IMR-90 (cell line): ENCODE measurements around the gene UBFD1. TPM values are rescaled to one million over a fixed set of nuclear protein-coding genes. Genes with fewer than 3 reads are reported as not detected.

Source experiments
- ATAC-seq: fragments of 200-7000 bp; cut with Tn5 transposase; 2 replicates; pipeline ENCODE4 v1.9.1; 2020; ENCODE audit warnings: low read depth, mild to moderate bottlenecking, moderate library complexity
- BruUV-seq: library from RNA; stranded (reverse); fragments of 400-500 nt; replicated peaks from 2 replicates; lab custom pipeline; 2021; lab: Mats Ljungman, UMichigan
- CTCF ChIA-PET: fragments of 300-600 bp; formaldehyde crosslinking; extraction: SDS; loops from one replicate; lab custom pipeline; 2021; ENCODE audit warnings: antibody characterized with exemption; lab: Yijun Ruan, JAX
- POLR2A ChIA-PET: fragments of 300-600 bp; sonication (Branson Sonifier 250); formaldehyde crosslinking; loops from one replicate; lab custom pipeline; 2022; ENCODE audit warnings: antibody characterized with exemption; ENCODE audit not compliant: unreplicated experiment; lab: Charles Lee
- DNase-seq: peaks from one replicate; pipeline ENCODE4 v3.0.0; 2013
- H2AFZ ChIP-seq: replicated peaks from 2 replicates; pipeline ENCODE3; 2013; ENCODE audit warnings: low read length, mild to moderate bottlenecking; ENCODE audit not compliant: poor library complexity
- H2AK5ac ChIP-seq: 2 replicates; pipeline ENCODE4 v1.6.1; 2013; ENCODE audit warnings: low read depth, low read length, inconsistent platforms
- H2AK9ac ChIP-seq: replicated peaks from 2 replicates; pipeline ENCODE3; 2013; ENCODE audit warnings: mild to moderate bottlenecking, low read depth, low read length, moderate library complexity; ENCODE audit not compliant: poor library complexity
- H2BK120ac ChIP-seq: 2 replicates; pipeline ENCODE4 v1.6.1; 2013; ENCODE audit warnings: low read depth, low read length, inconsistent platforms
- H2BK15ac ChIP-seq: 3 replicates; pipeline ENCODE4 v1.6.1; 2013; ENCODE audit warnings: low read depth, low read length, inconsistent platforms
- H2BK20ac ChIP-seq: 2 replicates; pipeline ENCODE4 v1.6.1; 2013; ENCODE audit warnings: low read depth, mild to moderate bottlenecking, inconsistent platforms, low read length, moderate library complexity
- H2BK5ac ChIP-seq: 2 replicates; pipeline ENCODE4 v1.6.1; 2013; ENCODE audit warnings: mild to moderate bottlenecking, low read depth, low read length, inconsistent platforms; ENCODE audit not compliant: poor library complexity, severe bottlenecking
- H3K14ac ChIP-seq: replicated peaks from 2 replicates; pipeline ENCODE4 v1.6.1; 2013; ENCODE audit warnings: low read depth, low read length, inconsistent platforms
- H3K18ac ChIP-seq: 2 replicates; pipeline ENCODE4 v1.6.1; 2013; ENCODE audit warnings: low read depth, low read length, control low read depth
- H3K23ac ChIP-seq: 2 replicates; pipeline ENCODE4 v1.6.1; 2013; ENCODE audit warnings: low read depth, low read length, inconsistent platforms
- H3K27ac ChIP-seq: 2 replicates; pipeline ENCODE4 v1.5.1; 2013; ENCODE audit warnings: mild to moderate bottlenecking, control low read depth, low read length; ENCODE audit not compliant: insufficient read depth
- H3K27me3 ChIP-seq: 2 replicates; pipeline ENCODE4 v1.6.1; 2013; ENCODE audit warnings: low read length; ENCODE audit not compliant: control insufficient read depth, insufficient read depth
- H3K36me3 ChIP-seq: 2 replicates; pipeline ENCODE4 v1.6.1; 2013; ENCODE audit warnings: low read length, mixed read lengths; ENCODE audit not compliant: control insufficient read depth, insufficient read depth
- H3K4ac ChIP-seq: 2 replicates; pipeline ENCODE4 v1.6.1; 2013; ENCODE audit warnings: low read depth, low read length, inconsistent platforms
- H3K4me1 ChIP-seq: 2 replicates; pipeline ENCODE4 v1.6.1; 2013; ENCODE audit warnings: low read length, mixed read lengths; ENCODE audit not compliant: control insufficient read depth, insufficient read depth
- H3K4me2 ChIP-seq: 2 replicates; pipeline ENCODE4 v1.6.1; 2013; ENCODE audit warnings: low read depth, mild to moderate bottlenecking, control low read depth, low read length, moderate library complexity
- H3K4me3 ChIP-seq: 2 replicates; pipeline ENCODE4 v1.5.1; 2013; ENCODE audit warnings: low read depth, mild to moderate bottlenecking, control low read depth, low read length, moderate library complexity; ENCODE audit not compliant: insufficient read depth
- H3K56ac ChIP-seq: 2 replicates; pipeline ENCODE4 v1.6.1; 2013; ENCODE audit warnings: low read length, inconsistent platforms; ENCODE audit not compliant: insufficient read depth; ENCODE audit errors: extremely low read depth
- H3K79me1 ChIP-seq, 2 experiments: 2 replicates each; pipeline ENCODE4 v1.6.1; 2013; ENCODE audit warnings: low read length in 2 of 2, inconsistent platforms in 1 of 2, low read depth in 1 of 2
- H3K9ac ChIP-seq: 2 replicates; pipeline ENCODE4 v1.6.1; 2013; ENCODE audit warnings: low read depth, low read length, control low read depth
- H3K9me1 ChIP-seq: 2 replicates; pipeline ENCODE4 v1.6.1; 2013; ENCODE audit warnings: low read length, inconsistent platforms; ENCODE audit not compliant: insufficient read depth
- H3K9me3 ChIP-seq: 2 replicates; pipeline ENCODE4 v1.6.1; 2013; ENCODE audit warnings: low read length; ENCODE audit not compliant: control insufficient read depth, insufficient read depth
- H4K20me1 ChIP-seq: 2 replicates; pipeline ENCODE4 v1.6.1; 2013; ENCODE audit warnings: low read length, inconsistent platforms; ENCODE audit not compliant: insufficient read depth
- H4K5ac ChIP-seq: 2 replicates; pipeline ENCODE4 v1.6.1; 2013; ENCODE audit warnings: mild to moderate bottlenecking, low read depth, low read length, control low read depth
- H4K8ac ChIP-seq, 2 experiments: 2 replicates each; pipeline ENCODE4 v1.6.1; 2013; ENCODE audit warnings: low read depth in 2 of 2, low read length in 2 of 2, control low read depth in 1 of 2, inconsistent platforms in 1 of 2
- H4K91ac ChIP-seq: 2 replicates; pipeline ENCODE4 v1.6.1; 2013; ENCODE audit warnings: low read depth, low read length, inconsistent platforms; ENCODE audit not compliant: insufficient read depth
- BHLHE40 ChIP-seq: fragments of 150-350 bp; IDR thresholded peaks from 2 replicates; pipeline ENCODE4 v1.6.1; 2016; ENCODE audit warnings: mild to moderate bottlenecking, low read depth, low read length
- CEBPB ChIP-seq: IDR thresholded peaks from 2 replicates; pipeline ENCODE4 v1.6.1; 2012; ENCODE audit warnings: low read depth, low read length, improper control_type of control experiment
- CHD1 ChIP-seq: IDR thresholded peaks from 2 replicates; pipeline ENCODE4 v1.6.1; 2012; ENCODE audit warnings: low read depth, low read length, improper control_type of control experiment
- CTCF ChIP-seq: conservative IDR thresholded peaks from 2 replicates; pipeline ENCODE4 v1.5.1; 2012; ENCODE audit warnings: mild to moderate bottlenecking, low read depth, low read length, improper control_type of control experiment
- ELK1 ChIP-seq: fragments of 150-350 bp; IDR thresholded peaks from 2 replicates; pipeline ENCODE4 v1.6.1; 2016; ENCODE audit warnings: low read depth, mild to moderate bottlenecking, low read length, moderate library complexity, borderline replicate concordance
- FOS ChIP-seq: fragments of 150-350 bp; IDR thresholded peaks from 2 replicates; pipeline ENCODE4 v1.6.1; 2016; ENCODE audit warnings: low read depth, low read length
- MAFK ChIP-seq: IDR thresholded peaks from 2 replicates; pipeline ENCODE4 v1.6.1; 2012; ENCODE audit warnings: low read depth, low read length, improper control_type of control experiment
- MAZ ChIP-seq: IDR thresholded peaks from 2 replicates; pipeline ENCODE4 v1.6.1; 2012; ENCODE audit warnings: low read depth, mild to moderate bottlenecking, low read length, improper control_type of control experiment, moderate library complexity, borderline replicate concordance
- MXI1 ChIP-seq: IDR thresholded peaks from 2 replicates; pipeline ENCODE4 v1.6.1; 2012; ENCODE audit warnings: low read depth, mild to moderate bottlenecking, low read length, moderate library complexity, borderline replicate concordance
- NFE2L2 ChIP-seq: fragments of 150-350 bp; IDR thresholded peaks from 2 replicates; pipeline ENCODE4 v1.6.1; 2016; ENCODE audit warnings: low read depth, mild to moderate bottlenecking, low read length
- POLR2A ChIP-seq: IDR thresholded peaks from 2 replicates; pipeline ENCODE4 v1.6.1; 2012; ENCODE audit warnings: mild to moderate bottlenecking, low read depth, low read length
- RAD21 ChIP-seq: IDR thresholded peaks from 2 replicates; pipeline ENCODE4 v1.6.1; 2012; ENCODE audit warnings: low read length, improper control_type of control experiment
- RCOR1 ChIP-seq: IDR thresholded peaks from 2 replicates; pipeline ENCODE4 v1.6.1; 2012; ENCODE audit warnings: mild to moderate bottlenecking, low read length, improper control_type of control experiment; ENCODE audit not compliant: insufficient replicate concordance
- RFX5 ChIP-seq: IDR thresholded peaks from 2 replicates; pipeline ENCODE4 v1.8.0; 2012; ENCODE audit warnings: low read depth, mild to moderate bottlenecking, low read length, moderate library complexity
- USF2 ChIP-seq: fragments of 150-350 bp; IDR thresholded peaks from 2 replicates; pipeline ENCODE4 v1.6.1; 2017; ENCODE audit warnings: mild to moderate bottlenecking, antibody characterized with exemption, low read length, low read depth
- WGBS, 2 experiments: methylation state at CpG; one replicate each; pipeline versions ENCODE4 v1.1.5 to v1.1.7; 2013; ENCODE audit warnings: missing lambda C conversion rate in 2 of 2; ENCODE audit not compliant: insufficient read length in 1 of 2; ENCODE audit errors: extremely low coverage in 2 of 2; 5-methylcytosine and 5-hydroxymethylcytosine counted together
- dilution Hi-C: fragments of 300-500 bp; cut with HindIII; formaldehyde crosslinking; loops from one replicate; pipeline ENCODE4 v1.14.3; 2018; ENCODE audit warnings: low sequenced_read_pairs; ENCODE audit not compliant: unreplicated experiment
- in situ Hi-C: fragments of 300-500 bp; cut with MboI; formaldehyde crosslinking; loops from 3 replicates; pipeline ENCODE4 v1.14.3; 2019; ENCODE audit warnings: low sequenced_read_pairs, inconsistent platforms, mixed read lengths
- intact Hi-C: fragments of 100-400 bp; cut with micrococcal nuclease; formaldehyde crosslinking; loops from 2 replicates; pipeline ENCODE4 v1.10.0; 2022
- polyA plus RNA-seq, 3 experiments: library from polyadenylated mRNA; depleted of rRNA; stranded (reverse); fragments of >200 nt; gene quantifications; 2 replicates each; pipeline ENCODE4 v1.2.3, GENCODE V29; 2012; ENCODE audit warnings: low replicate concordance in 1 of 3
- total RNA-seq: library from RNA; depleted of rRNA; stranded (reverse); fragments of >200 nt; gene quantifications from 2 replicates; pipeline ENCODE4 v1.2.3, GENCODE V29; 2012

UBFD1 gene
- total and polyA plus RNA-seq, 2 of the 4 experiments (the other 2 are of a cell fraction) = 39.3 to 55.0 TPM

GRCh38 chr16:23577493-23577892 lies 20.0 kb downstream of the UBFD1 start:
- H3K4ac ChIP-seq = no peak overlapping the region
- dilution Hi-C loops (no loop called here), intact Hi-C loops (no loop called here), in situ Hi-C loops (no loop called here)
- H4K20me1 ChIP-seq = peaks cover 7% of the 10 kb centered on the region
- H3K4me3 ChIP-seq = no peak overlapping the region
- H3K14ac ChIP-seq = no peak overlapping the region
- no peak overlapping the region for H4K8ac ChIP-seq
- no peak overlapping the region for H2BK120ac ChIP-seq
- 0 out of 2 replicates have a peak, but pooled peaks cover 3% of the 10 kb centered on the region for H3K9me1 ChIP-seq
- no peaks in the 10 kb centered on the region for H3K4me1 ChIP-seq
- no peak overlapping the region for H2AK5ac ChIP-seq
- WGBS, 2 experiments = no CpG with 5 or more reads among the region's 2 CpGs
- no TSS peak for BruUV-seq
- ChIA-PET CTCF (no interaction called here), POLR2A (no interaction called here)
- H2AK9ac ChIP-seq = peak overlapping the region; percentile 18
- H3K9me3 ChIP-seq = no peaks in the 10 kb centered on the region
- H3K27me3 ChIP-seq = no peaks in the 10 kb centered on the region
- no peak overlapping the region for H3K4me2 ChIP-seq
- ATAC-seq (no peak), DNase-seq (no peak)
- no peak overlapping the region for H2BK15ac ChIP-seq
- no peak overlapping the region for H2BK5ac ChIP-seq
- H2BK20ac ChIP-seq = no peak overlapping the region
- peaks cover 48% of the 10 kb centered on the region for H3K36me3 ChIP-seq
- no peak overlapping the region for H4K91ac ChIP-seq
- no peak for TF ChIP-seq NFE2L2
- TF ChIP-seq USF2 = no peak
- no peak for TF ChIP-seq RFX5
- TF ChIP-seq BHLHE40 = no peak
- TF ChIP-seq ELK1 = no peak
- TF ChIP-seq RAD21 = no peak
- no peak for TF ChIP-seq MAFK
- TF ChIP-seq FOS = no peak
- no peak for TF ChIP-seq CTCF
- no peak for TF ChIP-seq MXI1
- no peak for TF ChIP-seq RCOR1
- TF ChIP-seq POLR2A = no peak
- no peak for TF ChIP-seq CEBPB
- no peak for TF ChIP-seq MAZ
- TF ChIP-seq CHD1 = no peak
- no peak overlapping the region for H3K27ac ChIP-seq
- no peak overlapping the region for H3K23ac ChIP-seq
- H2AFZ ChIP-seq = no peak overlapping the region
- H3K18ac ChIP-seq = no peak overlapping the region
- no peak overlapping the region for H4K5ac ChIP-seq
- H3K56ac ChIP-seq = no peak overlapping the region
- no peak overlapping the region for H3K9ac ChIP-seq
- H3K79me1 ChIP-seq = peaks cover 0 to 9% of the 10 kb centered on the region in 2 experiments
